AG04450 (cell line): ENCODE data around the gene PNMA8B. TPM values are rescaled to one million over a fixed set of nuclear protein-coding genes. Genes with fewer than 3 reads are reported as not detected.
A peak's percentile ranks its signal among the peaks of the same experiment; 100 is the strongest.

Experiments used
- CTCF ChIA-PET: fragments of 300-600, 350-600 bp; formaldehyde crosslinking; extraction: SDS; loops from one replicate; lab custom pipeline; 2022; ENCODE audit warnings: antibody characterized with exemption, inconsistent platforms; lab: Charles Lee
- POLR2A ChIA-PET: fragments of 350-600 bp; formaldehyde crosslinking; extraction: SDS; loops from one replicate; lab custom pipeline; 2021; ENCODE audit warnings: antibody characterized with exemption, inconsistent platforms; lab: Yijun Ruan, JAX
- DNase-seq: peaks from one replicate; pipeline ENCODE4 v3.0.0-alpha.2; 2011; ENCODE audit warnings: low read depth, low spot score
- H3K27ac ChIP-seq: one replicate; pipeline ENCODE4 v1.5.1; 2012; ENCODE audit warnings: low read depth, low read length, control low read depth
- H3K27me3 ChIP-seq: one replicate; pipeline ENCODE4 v1.6.0; 2012; ENCODE audit warnings: low read length; ENCODE audit not compliant: control insufficient read depth, insufficient read depth
- H3K4me3 ChIP-seq: 2 replicates; pipeline ENCODE4 v1.5.1; 2011; ENCODE audit warnings: mild to moderate bottlenecking, low read depth, low read length, control low read depth
- H3K9me3 ChIP-seq: 2 replicates; pipeline ENCODE4 v1.5.1; 2012; ENCODE audit warnings: low read length; ENCODE audit not compliant: control insufficient read depth, insufficient read depth
- polyA plus RNA-seq: library from polyadenylated mRNA; depleted of rRNA; stranded (reverse); fragments of >200 nt; gene quantifications from 2 replicates; pipeline ENCODE4 v1.2.3, GENCODE V29; 2011
- TF ChIP-seq, protein P1 (sequence below): IDR thresholded peaks from 2 replicates; pipeline ENCODE4 v1.5.1; 2011; ENCODE audit warnings: low read depth, low read length, control low read depth, inconsistent platforms

PNMA8B gene
- polyA plus RNA-seq, 1 experiment = 0.17 TPM

DNA sequence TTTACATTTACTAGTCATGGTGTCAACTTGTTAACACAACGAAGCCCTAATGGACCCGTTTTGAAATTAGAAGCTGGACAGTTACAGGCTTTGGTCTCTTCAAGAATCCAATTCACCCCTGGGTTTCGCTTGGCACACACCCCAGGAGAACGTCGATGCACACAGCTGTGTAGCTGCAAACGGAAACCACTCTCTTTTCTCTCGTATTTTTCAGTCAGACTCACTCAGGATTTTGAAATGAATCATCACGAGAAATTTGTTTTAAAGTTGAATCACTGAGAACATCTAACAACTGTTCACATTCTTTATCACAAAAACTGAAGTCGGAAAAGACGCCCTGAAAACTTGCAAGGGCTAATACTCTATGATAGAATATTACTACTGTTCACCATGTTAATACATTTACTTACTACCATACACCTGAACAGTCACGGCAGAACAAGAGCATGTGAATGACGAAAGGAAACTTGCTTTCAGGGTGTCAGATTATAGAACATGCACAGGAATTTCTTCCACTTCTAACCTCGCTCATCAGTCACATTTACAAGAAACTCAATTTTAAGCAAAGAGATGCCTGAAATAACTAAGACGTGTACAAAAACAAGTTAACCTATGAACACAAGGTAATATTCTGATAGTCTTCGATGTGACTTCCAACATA lies 29.0 kb downstream of the PNMA8B start:
- H3K4me3 ChIP-seq = no peak overlapping the region
- ChIA-PET CTCF (no interaction called here), POLR2A (interaction anchor here (0.6 to 1.0 kb wide), 3 partner anchors 14 to 64 kb away, joined by 3 to 10 read pairs (median 8); partner anchors contain the start of gene CCDC8)
- TF ChIP-seq, protein P1, sequence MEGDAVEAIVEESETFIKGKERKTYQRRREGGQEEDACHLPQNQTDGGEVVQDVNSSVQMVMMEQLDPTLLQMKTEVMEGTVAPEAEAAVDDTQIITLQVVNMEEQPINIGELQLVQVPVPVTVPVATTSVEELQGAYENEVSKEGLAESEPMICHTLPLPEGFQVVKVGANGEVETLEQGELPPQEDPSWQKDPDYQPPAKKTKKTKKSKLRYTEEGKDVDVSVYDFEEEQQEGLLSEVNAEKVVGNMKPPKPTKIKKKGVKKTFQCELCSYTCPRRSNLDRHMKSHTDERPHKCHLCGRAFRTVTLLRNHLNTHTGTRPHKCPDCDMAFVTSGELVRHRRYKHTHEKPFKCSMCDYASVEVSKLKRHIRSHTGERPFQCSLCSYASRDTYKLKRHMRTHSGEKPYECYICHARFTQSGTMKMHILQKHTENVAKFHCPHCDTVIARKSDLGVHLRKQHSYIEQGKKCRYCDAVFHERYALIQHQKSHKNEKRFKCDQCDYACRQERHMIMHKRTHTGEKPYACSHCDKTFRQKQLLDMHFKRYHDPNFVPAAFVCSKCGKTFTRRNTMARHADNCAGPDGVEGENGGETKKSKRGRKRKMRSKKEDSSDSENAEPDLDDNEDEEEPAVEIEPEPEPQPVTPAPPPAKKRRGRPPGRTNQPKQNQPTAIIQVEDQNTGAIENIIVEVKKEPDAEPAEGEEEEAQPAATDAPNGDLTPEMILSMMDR = no peak
- H3K9me3 ChIP-seq = peaks cover 3% of the 10 kb centered on the region; the same call in 1 of the 2 replicates
- H3K27me3 ChIP-seq = no peaks in the 10 kb centered on the region
- peak overlapping the region; percentile 33 for H3K27ac ChIP-seq
- DNase-seq = peak; percentile 80

DNA sequence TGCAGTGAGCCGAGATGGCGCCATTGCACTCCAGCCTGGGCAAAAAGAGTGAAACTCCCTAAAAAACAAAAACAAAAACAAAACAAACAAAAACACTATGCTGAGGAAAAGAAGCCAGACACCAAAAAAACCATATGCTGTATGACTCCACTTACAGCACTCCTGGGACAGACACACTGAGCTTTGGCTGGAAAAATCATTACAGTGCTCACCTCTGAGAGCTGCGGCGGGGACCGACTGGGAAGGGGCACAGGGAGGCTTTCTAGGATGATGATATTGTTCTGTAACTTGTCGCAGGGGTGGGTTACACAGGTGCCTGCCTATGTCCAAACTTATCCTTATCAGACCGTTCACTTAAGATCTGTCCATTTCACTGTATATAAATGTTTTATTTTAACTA lies 32.2 kb downstream of the PNMA8B start:
- no peak for DNase-seq
- Histone ChIP-seq H3K9me3 (no peaks in the 10 kb centered on the region), H3K27me3 (no peaks in the 10 kb centered on the region), H3K27ac (no peak overlapping the region), H3K4me3 (no peak overlapping the region)
- TF ChIP-seq, protein P1 = no peak
- CTCF ChIA-PET = no interaction called here
- POLR2A ChIA-PET = interaction anchor here (0.7 kb wide), 1 partner anchor 59 kb away, joined by 9 read pairs; no protein-coding TSS in a partner anchor

DNA sequence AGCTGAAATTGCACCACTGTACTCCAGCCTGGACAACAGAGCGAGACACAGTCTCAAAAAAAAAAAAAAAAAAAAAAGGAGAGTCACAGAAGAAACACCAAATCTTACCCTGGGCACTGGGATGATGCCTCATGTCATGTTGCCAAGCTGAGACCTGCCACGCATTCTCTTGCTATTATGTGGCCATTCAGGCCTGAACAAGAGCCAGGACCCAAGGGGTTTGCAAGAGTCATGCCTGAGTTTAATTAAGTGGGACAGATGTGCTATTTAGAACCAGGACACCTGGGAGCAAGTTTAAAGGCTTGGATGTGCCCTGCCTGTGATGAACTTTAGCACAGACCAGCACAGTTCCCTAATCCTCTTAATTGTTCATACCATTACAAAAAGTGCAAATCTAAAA lies 34.1 kb downstream of the PNMA8B start:
- Histone ChIP-seq H3K27ac (no peak overlapping the region), H3K4me3 (no peak overlapping the region), H3K9me3 (no peaks in the 10 kb centered on the region), H3K27me3 (no peaks in the 10 kb centered on the region)
- ChIA-PET POLR2A (no interaction called here), CTCF (no interaction called here)
- TF ChIP-seq, protein P1 = no peak
- DNase-seq = no peak

DNA sequence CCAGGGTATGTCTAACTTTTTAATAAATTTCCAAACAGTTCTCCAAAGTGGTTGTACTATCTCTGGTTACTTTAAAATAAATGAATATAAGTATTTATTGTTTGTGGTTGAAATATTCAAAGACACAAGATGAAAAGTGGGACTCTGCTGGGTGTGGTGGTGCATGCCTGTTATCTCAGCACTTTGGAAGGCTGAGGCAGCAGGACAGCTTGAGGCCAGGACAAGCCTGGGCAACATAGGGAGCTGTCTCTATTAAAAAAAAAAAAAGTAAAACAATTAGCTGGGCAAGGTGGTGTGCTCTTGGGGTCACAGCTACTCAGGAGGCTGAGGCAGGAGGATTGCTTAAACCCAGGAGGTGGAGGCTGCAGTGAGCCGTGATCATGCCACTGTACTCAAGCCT lies 34.7 kb downstream of the PNMA8B start:
- no peaks in the 10 kb centered on the region for H3K9me3 ChIP-seq
- no peak overlapping the region for H3K4me3 ChIP-seq
- TF ChIP-seq, protein P1 = no peak
- H3K27ac ChIP-seq = no peak overlapping the region
- DNase-seq = no peak
- H3K27me3 ChIP-seq = no peaks in the 10 kb centered on the region
- ChIA-PET CTCF (no interaction called here), POLR2A (no interaction called here)

DNA sequence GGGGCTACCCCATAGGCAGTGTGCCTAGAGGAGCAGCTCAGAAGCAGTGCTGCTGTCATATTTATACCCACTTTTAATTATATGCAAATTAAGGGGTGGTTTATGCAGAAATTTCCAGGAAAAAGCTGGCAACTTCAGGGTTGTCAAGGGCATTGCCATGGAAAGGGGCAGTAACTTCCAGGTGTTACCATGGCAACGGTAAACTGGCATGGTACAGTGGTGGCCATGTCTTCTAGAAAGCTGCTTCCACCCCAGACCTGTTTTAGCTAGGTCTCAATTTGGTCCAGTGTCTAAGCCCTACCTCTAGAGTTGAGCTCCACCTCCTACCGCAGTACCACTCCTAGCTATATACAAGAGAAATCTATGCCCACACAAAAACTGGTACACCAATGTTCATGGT lies 35.6 kb downstream of the PNMA8B start:
- H3K9me3 ChIP-seq = no peaks in the 10 kb centered on the region
- POLR2A ChIA-PET = no interaction called here
- TF ChIP-seq, protein P1 = no peak
- CTCF ChIA-PET = no interaction called here
- no peak for DNase-seq
- no peak overlapping the region for H3K27ac ChIP-seq
- H3K4me3 ChIP-seq = no peak overlapping the region
- H3K27me3 ChIP-seq = no peaks in the 10 kb centered on the region
